SKM-1 (cell line): Measurements from ENCODE around the gene UBE2D3.

Experiments used
- DNase-seq: peaks from one replicate; lab custom pipeline; 2025; ENCODE audit not compliant: unreplicated experiment; lab: John Stamatoyannopoulos, UW

The UBE2D3 gene

GRCh38 chr4:102758241-102759160 lies 68.8 kb downstream of the UBE2D3 start:
- DNase-seq, result no peak

GRCh38 chr4:102757681-102758080 lies 69.7 kb downstream of the UBE2D3 start:
- DNase-seq, result no peak

GRCh38 chr4:102754044-102754443 lies 73.3 kb downstream of the UBE2D3 start:
- no peak for DNase-seq

- DNase-seq, result no peak
Observed at GRCh38 chr4:102751941-102752340, 75.4 kb downstream of the UBE2D3 start.
